NCI-H446 treated with DMSO at 0.1 percent for 48 hours (cell line): ENCODE results near the gene LTBP1.

Experiments
- DNase-seq: peaks from one replicate; lab custom pipeline; 2025; lab: John Stamatoyannopoulos, UW

Gene LTBP1

GRCh38 chr2:33011941-33012340 lies 65.2 kb downstream of the LTBP1 start:
- DNase-seq = no peak

DNA sequence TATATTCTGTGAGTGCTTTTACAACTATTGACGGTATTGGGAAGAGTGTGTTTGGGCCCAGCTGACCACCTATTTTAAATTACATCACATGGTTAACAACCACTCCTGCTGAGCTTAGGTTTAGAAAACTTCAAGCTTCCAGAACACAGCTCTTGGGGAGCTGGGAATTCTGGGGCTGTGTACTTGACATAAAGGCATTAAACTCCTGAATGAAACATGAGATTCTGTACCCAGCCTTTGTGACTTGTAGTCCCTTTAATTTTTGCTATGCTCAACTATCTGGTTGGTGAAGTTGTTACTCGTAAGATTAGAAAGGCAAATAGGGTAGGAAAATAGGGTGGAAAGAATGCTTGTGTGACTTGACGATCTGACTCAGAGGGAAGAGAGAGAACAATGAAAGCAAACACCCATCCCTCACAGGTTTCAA lies 66.9 kb downstream of the LTBP1 start:
- no peak for DNase-seq

- DNase-seq = no peak
These were observed 67.5 kb downstream of the LTBP1 start for GRCh38 chr2:33014268-33014667.

DNA sequence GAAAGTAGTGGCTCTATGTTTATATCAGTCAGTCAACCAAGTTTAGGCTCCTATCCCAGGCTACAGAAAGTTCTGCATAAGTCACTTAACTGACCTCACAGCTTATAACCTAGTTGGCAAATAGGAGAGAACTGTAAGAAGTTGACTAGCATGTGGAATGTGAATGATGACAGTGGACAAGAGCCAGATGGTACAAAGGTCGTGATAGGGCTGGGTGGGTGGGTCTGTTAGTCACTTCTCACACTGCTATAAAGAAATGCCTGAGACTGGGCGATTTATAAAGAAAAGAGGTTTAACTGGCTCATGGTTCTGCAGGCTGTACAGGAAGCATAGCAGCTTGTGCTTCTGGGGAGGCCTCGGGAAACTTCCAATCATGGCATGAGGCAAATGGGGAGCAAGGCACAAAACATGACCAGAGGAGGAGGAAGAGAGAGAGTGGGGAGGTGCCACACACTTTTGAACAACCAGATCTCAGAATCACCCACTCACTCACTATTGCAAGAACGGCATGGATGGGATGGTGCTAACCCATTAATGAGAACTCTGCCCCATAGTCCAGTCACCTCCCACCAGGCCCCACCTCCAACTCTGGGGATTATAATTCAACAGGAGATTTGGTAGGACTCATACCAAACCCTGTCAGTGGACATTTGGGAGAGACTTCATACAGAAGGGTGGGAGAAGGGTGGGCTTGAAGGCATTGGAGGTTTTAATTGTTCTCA lies 68.8 kb downstream of the LTBP1 start:
- no peak for DNase-seq

GRCh38 chr2:33018271-33018670 lies 71.5 kb downstream of the LTBP1 start:
- no peak for DNase-seq

- DNase-seq = no peak
These were observed 73.0 kb downstream of the LTBP1 start for GRCh38 chr2:33019796-33020195.

DNA sequence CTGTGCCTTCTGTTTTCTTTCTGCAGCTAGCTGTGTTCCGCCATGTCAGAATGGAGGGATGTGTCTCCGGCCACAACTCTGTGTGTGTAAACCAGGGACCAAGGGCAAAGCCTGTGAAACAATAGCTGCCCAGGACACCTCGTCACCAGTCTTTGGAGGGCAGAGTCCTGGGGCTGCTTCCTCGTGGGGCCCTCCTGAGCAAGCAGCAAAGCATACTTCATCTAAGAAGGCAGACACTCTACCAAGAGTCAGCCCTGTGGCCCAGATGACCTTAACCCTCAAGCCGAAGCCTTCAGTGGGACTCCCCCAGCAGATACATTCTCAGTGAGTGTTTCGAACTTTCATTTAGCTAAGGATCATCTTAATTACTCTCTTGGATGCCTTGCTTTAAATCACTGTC lies 74.1 kb downstream of the LTBP1 start:
- DNase-seq = no peak

DNA sequence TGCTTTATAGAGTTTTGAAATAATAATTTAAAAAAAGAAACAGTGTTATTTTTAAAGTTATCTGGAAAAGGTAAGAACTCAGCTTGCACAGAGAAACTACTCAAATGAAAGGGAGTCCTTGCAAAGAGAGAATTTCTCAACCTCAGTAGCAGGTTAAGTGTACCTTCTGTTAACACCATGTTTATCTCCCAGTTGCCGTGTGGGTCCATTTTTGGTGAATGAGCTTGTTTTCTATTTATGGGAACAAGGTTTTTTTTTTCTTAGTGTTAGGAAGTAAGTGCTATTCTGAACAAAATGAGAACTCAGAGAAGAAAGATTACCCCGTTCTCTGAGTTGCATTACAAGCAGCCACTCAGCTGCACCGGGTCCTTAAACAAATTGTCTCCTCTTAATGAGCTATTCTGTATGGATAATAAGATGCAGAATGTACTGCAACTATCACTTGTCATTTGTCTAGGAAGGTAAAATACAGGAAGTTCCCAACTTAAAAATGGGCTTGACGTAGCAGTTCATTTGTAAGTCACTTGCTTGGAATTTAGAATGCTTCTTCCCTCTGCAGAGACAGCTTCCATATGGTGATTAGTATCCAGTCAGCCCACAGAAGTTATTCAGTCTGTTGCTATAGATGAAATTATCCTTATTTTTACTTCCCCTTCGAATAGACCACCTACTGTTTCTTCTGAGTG lies 74.9 kb downstream of the LTBP1 start:
- no peak for DNase-seq

DNA sequence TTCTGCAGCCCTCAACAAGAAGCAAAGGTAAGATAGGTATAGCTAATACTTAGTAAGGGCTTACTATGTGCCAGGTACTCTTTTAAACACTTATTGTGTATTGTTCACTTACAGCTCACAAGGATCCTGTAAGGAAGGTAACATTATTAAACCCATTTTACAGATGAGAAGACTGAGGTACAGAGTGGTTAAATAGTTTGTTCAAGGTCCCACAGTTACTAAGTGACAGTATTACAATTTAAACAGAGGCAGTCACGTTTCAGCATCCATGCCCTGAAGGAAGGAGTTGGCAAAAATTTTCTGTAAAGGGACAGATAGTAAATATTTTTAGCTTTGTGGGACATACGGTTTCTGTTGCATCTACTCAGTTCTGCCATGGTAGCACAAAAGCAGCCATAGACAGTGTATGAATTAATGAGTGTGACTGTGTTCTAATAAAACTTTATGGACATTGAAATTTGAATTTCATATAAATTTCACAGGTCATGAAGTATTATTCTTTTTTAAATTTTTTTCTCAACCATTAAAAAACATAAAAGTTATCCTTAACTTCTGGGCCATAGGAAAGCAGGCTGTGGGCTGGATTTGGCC lies 75.7 kb downstream of the LTBP1 start:
- DNase-seq = no peak

GRCh38 chr2:33022989-33023727 lies 76.4 kb downstream of the LTBP1 start:
- DNase-seq = no peak

DNA sequence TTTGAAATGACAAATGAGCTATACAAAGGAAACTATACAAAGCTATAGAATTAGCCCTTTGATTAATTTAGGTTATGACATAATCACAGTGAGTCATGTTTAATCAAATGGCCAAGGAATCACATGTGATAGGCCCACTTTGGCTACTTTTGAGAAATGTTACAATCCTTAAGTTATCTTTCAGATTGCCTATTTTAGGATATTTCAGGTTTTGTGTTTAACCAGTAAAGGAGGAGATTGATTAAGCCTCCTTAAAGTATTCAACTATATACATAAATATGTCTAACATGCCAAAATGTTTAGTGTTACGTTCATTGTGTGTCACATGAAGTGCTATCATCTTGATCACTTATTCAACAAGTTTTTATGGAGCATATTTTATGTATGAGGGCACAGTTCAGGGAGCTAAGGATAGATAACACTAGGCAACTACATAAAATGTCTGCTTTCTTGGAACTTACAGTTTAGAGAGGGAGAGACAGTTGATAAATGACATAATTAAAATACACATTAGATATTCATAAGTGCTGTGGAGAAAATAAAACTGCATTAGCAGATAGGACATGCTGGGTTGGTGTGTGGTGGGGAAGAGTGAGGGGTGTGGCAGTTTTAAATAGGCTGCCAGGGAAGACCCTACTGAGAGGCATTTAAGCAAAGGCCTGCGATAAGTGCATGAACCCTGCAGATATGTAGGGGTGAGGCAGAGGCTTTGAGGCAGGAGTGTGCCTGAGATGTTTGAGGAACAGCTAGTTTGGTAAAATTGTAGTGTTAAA lies 77.2 kb downstream of the LTBP1 start:
- no peak for DNase-seq

- DNase-seq = no peak
These were observed 78.0 kb downstream of the LTBP1 start for GRCh38 chr2:33024758-33025157.

DNA sequence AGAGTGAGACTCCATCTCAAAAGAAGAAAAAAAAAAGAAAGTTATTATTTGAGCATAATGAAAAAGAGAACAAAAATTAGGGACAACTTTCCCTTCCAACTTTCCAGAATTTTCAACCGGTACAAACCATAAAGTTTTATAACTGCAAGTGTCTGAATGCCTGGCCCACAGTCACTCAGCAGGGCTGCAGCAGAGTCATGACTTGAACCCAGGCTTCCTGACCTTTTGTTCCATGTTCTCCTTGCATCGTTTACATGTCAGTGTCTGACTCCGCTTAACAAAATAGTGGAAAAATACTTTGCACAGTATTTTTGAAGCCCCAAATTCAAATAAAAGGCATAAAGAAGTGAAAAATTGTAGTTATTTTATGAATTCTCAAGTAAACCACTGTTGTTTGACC lies 82.7 kb downstream of the LTBP1 start:
- DNase-seq = no peak

DNA sequence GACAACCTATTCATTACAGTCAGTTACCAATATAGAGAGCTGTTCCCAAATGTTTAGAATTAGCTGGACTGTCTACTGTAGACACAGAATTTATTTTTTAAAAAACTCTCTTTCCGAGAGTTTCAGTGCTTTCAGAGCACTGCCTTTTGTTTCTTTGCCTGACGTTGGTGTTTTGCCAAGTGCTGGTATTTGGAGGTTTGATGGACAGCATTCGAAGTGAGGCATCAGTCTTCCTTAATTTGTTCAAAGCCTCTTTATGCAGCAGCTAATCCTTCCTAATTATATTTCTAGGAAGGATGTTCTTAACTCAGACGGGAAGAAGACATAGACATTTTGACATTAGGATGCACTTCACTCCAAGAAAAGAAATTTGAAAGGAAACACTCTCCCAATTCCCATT lies 83.2 kb downstream of the LTBP1 start:
- DNase-seq = no peak

- no peak for DNase-seq
These were observed 83.6 kb downstream of the LTBP1 start for GRCh38 chr2:33030326-33030725.

- no peak for DNase-seq
These were observed 85.5 kb downstream of the LTBP1 start for GRCh38 chr2:33032245-33032644.

DNA sequence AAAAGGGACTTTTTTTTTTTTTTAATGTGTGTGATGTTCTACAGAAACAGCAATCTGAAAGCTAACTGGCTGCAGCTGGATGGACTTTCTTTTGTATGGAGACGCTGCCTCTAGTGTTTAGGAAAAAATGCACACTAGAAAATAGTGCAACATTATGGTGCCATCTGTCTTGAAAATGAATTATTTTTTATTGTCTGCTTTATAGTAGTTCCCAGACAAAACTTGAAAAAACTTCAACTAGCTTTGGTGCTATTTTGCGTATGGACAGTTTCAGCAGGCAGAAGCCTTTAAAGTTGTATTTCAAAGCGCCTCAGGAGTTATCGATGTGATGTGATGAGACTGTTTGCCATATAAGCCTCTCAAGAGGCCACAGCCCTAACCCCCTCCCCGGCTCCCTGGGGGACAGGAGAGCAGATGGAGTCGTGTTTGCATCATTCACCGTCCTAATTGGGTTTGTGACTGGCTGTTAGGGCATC lies 86.9 kb downstream of the LTBP1 start:
- peak; percentile 78 for DNase-seq

- DNase-seq = peak; percentile 82
These were observed 88.0 kb downstream of the LTBP1 start for GRCh38 chr2:33034784-33035183.

- no peak for DNase-seq
These were observed 91.5 kb downstream of the LTBP1 start for GRCh38 chr2:33038230-33038629.

DNA sequence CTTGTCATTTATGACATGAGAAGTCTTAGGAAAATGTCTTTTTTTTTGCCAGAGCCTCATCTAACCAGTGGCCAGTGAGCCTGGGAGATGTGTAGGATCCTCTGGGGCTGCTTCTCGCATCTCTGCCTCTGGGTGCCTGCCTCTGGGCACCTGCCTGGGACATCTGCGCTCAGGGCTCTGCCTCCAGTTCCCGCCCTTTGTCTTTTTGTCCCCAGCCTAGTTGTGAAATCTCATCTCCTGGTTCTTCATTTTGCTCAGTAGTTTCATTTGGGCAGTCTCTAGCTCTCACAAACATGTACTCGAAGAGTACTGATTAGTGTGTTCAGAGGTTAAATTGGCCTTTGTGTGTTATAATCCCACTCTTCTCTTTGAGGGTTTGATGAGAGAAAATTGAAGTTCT lies 92.0 kb downstream of the LTBP1 start:
- DNase-seq = no peak

- no peak for DNase-seq
These were observed 93.8 kb downstream of the LTBP1 start for GRCh38 chr2:33040541-33040940.

DNA sequence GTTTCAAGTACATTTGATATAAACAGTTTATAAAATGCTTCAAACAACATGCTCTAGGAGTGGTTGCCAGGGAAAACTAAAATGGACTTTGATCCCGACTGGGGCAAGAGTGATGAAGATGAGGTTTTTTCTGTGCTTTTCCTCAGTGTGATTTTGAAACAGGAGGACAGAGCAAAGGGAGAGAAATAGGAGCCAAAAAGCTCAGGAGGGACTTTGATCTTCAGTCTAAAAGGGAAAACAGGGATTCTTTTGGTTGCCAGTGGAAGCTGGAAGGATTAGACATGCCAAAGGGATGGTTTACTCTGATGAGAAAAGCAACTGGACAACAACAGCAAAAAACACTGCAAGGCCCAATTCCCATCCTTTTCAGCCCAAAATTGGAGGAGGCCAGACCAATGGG lies 95.5 kb downstream of the LTBP1 start:
- DNase-seq = no peak
